Inflammatory macrophage (primary cell): Measurements from ENCODE around the gene RFNG.
A peak's percentile ranks its signal among the peaks of the same experiment; 100 is the strongest.

Experiments
- DNase-seq, 2 donors: peaks; one replicate each; pipeline ENCODE4 v3.0.0-alpha.2; 2020 to 2022

The RFNG gene

GRCh38 chr17:82077617-82078358, 26.2 kb upstream of the RFNG start:
- no peak for DNase-seq

GRCh38 chr17:82076785-82077591, 25.4 kb upstream of the RFNG start:
- DNase-seq = no peak

GRCh38 chr17:82076018-82076784, 24.6 kb upstream of the RFNG start:
- no peak for DNase-seq

GRCh38 chr17:82073446-82073845, 21.8 kb upstream of the RFNG start:
- no peak for DNase-seq

- no peak for DNase-seq
Measured at GRCh38 chr17:82072827-82073226, 21.2 kb upstream of the RFNG start.

GRCh38 chr17:82070611-82071010, 19.0 kb upstream of the RFNG start:
- no peak for DNase-seq

GRCh38 chr17:82065638-82066303, 14.2 kb upstream of the RFNG start, which contains the start of gene DUS1L:
Gene DUS1L, minus strand, starts transcription at chr17:82065804. Its CDS starts 745 bp downstream, at chr17:82065059.
- DNase-seq = peak; percentile 67 to 74

GRCh38 chr17:82065193-82065637, 13.6 kb upstream of the RFNG start:
- peak in 1 of 2 donors; percentile 37 for DNase-seq

GRCh38 chr17:82064433-82065192, 13.0 kb upstream of the RFNG start:
- DNase-seq = no peak

- DNase-seq = no peak
Measured at GRCh38 chr17:82063424-82064415, 12.1 kb upstream of the RFNG start.

GRCh38 chr17:82062984-82063368, 11.4 kb upstream of the RFNG start:
- no peak for DNase-seq

- DNase-seq = peak in 1 of 2 donors; percentile 11
Measured at GRCh38 chr17:82062076-82062983, 10.7 kb upstream of the RFNG start.

- DNase-seq = no peak
Measured at GRCh38 chr17:82061047-82061925, 9.7 kb upstream of the RFNG start.

- no peak for DNase-seq
Measured at GRCh38 chr17:82060614-82061013, 9.0 kb upstream of the RFNG start.

- no peak for DNase-seq
Measured at GRCh38 chr17:82060001-82060380, 8.4 kb upstream of the RFNG start.

- no peak for DNase-seq
Measured at GRCh38 chr17:82059272-82060000, 7.8 kb upstream of the RFNG start.

- no peak for DNase-seq
Measured at GRCh38 chr17:82058855-82059249, 7.2 kb upstream of the RFNG start.
